ENCODE measurements around the gene TRIM63.
"Not testable (repeated sequence)": the region's sequence is repeated elsewhere in the genome, so short reads cannot be mapped to it uniquely, and the experiment has no call there.

The TRIM63 gene

DNA sequence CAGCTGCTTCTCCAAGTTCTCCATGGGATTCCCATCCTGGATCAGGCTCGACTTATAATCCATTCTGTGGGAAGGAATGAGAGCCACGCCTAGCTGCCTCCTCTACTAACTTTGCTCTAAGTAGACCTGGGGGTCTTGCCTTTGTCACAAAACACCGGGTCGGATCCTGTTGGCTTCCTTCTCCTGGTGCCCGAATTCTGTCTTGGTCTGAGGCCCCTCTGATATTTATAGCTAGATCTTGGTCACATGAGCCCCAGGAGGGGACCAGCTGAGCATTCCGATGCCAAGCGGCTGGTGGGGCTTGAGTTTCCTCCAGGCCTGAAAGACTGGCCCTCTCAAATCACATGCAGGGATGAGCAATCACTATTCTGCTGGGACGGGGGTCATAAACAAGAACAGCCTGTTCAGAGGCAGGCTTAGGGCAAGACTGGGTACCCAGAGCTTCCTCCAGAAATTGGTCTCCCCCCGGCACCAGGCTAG lies at the start of gene TRIM63:
TRIM63 (minus strand) TSS at position 199 of the 480 bp plus-strand sequence; CDS start at position 63, 136 bp downstream.
- DNase-seq = no peak

DNA sequence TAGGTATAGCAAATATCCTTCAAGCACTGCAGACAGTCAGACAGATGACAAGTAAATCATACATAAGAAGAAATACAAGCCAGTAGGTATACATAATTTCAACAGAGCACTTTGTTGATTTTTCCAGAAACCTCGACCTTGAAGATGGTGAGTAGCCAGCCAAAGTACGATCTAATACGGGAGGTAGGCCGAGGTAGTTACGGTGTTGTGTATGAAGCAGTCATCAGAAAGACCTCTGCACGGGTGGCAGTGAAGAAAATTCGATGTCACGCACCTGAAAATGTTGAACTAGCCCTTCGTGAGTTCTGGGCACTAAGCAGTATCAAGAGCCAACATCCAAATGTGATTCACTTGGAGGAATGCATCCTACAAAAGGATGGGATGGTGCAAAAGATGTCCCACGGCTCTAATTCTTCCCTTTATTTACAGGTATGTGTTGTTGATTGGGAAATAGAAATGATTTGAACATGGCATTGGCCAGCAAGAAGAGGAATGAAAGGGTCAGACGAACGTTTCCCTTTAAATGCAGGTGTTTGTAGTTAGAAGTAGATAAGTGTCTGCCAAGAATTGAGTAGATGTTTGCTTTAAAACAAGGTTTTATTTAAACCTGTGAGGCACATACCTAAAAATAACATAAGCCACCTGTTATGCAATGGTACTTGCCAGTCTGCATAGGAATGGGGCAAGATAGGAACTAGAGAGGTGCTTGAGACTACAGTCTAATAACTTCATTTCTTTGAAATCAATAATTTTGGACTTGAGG lies 46.9 kb upstream of the TRIM63 start:
- no peak for DNase-seq

DNA sequence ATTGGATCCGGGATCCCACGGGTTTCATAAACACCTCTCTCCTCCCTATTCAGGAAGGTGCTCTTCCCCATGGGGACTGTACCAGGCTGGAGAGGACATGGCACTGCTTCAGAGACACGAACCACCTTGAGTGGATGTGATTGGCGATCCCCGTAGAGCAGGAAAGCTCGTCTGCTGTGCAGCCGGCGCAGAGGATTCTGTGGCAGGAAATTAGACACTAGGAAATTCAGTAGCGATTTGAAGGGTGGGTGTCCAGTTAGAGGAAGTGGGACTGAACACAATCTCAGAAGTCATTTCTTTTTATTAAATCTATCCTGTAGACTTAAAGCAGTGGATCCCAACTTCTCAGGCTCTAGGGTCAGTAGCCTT lies 45.0 kb upstream of the TRIM63 start:
- DNase-seq = no peak

DNA sequence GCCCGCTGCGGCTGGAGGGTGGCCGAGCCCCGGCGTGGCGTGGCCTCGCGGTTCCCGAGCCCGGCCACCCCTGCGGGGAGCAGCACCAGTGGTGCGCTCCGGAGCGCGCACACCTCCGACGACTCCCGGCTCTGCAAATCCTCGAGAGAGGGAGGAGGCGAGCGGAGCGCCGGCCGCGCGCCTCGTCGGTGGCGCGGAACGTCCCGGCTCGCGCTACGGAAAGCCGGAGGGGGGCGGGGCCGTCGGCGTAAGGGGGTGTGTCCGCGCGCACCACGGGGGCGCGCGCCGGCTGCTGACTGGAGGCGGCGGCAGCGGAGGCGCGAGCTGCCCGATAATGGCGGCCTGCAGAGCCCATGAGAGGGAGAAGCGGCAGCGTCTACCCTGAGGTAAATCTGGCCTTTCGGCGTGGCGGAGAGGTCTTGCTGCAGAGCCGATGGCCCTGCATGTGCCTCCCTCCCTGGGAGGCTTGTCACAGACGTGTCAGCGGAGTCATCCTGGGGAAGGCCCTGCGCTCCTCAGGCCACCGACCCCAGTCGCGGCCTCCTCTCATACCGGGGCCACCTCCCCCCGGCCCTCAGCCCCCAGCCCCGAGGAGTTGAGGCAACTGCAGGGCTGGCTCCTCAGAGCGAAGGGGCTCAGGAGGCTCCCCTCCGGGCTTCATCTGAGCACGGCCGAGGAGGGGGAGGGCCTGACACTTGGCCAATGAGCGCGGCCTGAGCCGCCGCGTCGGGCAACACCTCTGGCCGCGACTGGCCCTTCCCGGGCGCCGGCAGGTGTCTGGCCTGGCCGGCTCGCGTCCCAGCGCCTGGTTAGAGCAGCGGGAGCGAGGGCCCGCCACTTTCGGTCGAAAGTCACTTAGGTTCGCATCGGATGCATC lies 44.3 kb upstream of the TRIM63 start, which contains the start of gene PDIK1L:
PDIK1L (plus strand) TSS at position 295 of the 877 bp plus-strand sequence. CDS start 2,485 bp downstream, outside the sequence.
- DNase-seq = peak; percentile 79

DNA sequence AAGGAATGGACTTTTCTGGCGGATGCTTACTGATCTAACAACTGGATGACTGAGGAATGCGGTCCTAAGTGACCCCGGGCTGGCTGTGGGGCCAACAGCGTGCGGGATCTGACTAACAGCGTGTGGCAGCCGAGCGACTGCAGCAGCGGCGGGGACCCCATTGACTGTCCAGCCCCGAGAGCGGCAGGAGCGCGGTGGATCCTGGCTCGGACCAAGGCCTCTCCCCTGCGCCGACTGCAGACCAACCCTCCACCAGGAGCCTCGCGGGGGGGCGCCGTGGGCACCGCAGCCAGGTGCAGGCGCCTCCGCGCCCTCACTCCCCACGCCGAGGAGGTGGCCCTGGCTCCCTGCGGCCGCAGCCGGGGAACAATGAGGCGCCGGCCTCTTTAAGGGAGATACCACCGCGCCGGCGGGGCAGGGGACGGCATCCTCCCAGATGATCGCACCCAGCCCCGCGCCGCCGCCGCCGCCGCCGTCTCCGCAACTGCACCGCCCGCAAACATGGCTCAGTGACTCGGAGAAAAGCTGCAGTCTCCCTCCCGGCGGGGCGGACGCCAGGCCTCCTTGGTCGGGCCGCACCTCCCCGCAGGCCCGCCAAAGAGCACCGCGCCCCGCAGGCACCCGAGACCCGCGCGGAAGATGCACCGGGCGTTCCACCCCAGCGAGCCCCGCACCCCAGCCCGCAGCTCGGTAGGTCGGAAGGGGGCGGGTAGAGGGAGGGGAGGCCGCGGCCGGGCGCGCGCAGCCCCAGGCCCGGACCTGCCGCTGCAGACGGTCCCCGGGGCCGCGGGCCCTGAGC lies 43.5 kb upstream of the TRIM63 start:
- DNase-seq = peak; percentile 19

DNA sequence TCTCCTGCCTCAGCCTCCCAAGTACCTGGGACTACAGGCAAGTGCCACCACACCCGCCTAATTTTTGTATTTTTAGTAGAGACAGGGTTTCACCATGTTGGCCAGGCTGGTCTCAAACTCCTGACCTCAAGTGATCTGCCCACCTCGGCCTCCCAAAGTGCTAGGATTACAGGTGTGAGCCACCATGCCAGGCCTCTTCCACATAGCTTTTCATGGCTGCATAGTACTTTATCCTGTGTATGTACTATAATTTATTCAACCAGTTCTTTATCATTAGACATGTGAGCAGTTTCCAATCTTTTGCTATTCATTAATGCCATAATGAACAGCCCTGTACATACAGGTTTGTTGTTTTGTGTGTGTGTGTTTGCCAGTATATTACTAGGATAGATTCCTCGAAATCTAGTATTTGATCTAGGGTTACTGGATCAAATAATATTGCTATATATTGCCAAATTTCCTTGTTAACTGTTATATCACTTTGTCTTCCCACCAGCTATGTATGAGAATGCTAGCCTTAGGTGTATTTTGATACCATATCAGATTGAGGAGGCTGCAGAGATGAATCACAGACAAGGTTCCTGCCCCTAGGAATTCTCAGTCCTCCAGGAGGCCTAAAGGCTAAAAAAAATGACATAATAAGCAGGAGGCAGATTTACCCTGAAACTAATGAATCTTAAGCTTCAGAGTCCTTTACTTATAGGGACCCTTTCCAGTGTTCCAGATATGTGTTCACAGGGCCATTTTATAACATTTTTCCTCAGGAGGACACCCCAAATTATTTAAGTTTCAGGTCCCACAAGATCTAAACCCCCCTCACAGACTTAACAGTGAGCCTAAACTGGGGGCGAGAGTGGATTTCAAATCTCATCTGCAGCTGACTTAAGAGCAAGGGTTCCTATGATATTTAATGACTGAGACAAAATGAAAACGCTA lies 42.1 kb upstream of the TRIM63 start:
- no peak for DNase-seq

DNA sequence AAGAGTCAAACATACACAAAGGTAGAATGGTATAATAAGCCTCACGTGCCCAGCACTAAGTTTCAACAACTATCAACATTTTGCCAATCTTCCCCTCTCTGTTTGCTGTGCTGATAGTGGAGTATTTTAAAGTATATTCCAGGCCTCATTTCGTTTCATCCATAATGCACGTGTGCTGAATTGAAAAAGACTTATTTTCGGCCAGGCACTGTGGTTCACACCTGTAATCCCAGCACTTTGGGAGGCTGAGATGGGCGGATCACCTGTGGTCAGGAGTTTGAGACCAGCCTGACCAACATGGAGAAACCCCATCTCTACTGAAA lies 37.8 kb upstream of the TRIM63 start:
- not testable (repeated sequence) for DNase-seq

DNA sequence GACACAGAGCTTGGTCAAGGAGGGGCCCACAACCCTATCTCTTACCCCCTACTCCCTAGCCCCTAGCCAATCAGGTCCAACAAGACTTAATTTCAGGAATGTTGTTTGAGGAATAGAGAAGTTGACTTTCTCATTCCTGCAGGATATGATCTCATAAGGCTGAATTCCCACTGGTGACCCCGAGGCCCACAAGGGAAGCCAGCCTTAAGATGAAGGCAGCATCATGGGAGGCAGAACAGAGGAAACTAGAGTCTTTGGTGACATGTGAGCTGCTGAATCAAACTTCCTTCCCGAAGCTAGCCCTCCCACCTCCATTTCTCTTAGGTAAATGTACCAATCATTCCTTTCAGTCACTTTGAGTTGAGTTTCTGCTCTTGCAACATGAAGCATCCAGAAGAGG lies 35.1 kb upstream of the TRIM63 start:
- DNase-seq = no peak

DNA sequence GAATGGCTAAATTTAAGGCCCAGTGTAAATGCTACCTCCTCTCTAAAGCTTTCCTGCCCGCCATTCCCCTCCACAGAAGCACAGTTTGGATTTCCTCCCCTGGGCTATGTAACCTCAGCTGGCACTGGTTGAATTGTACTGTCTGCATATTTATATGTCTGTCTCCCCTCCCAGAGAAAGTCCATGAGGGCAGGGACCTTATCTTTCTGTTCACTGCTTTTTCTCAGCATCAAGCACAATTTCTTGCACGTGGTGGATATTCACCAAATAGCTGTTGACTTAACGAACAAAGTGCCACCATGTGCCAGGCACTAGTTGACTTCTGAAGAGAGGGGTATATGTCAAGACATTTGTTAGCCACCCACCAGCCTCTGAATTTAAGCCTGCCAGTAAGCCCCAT lies 34.7 kb upstream of the TRIM63 start:
- DNase-seq = no peak

DNA sequence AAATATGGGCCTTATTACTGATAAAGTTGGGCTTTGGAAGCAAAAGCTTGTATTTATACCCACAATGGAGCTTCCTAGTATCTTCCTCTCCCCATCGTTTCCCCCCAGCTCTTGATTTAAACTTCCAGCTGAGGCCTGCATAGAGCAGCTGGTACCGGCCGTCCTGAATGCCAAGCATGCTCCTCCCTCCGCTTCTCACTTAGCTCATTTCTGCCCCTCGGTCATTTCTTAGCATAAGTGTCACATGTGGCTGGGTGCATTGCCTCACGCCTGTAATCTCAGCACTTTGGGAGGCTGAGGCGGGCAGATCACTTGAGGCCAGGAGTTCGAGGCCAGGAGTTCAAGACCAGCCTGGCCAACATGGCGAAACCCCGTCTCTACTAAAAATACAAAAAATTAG lies 32.8 kb upstream of the TRIM63 start:
- not testable (repeated sequence) for DNase-seq

DNA sequence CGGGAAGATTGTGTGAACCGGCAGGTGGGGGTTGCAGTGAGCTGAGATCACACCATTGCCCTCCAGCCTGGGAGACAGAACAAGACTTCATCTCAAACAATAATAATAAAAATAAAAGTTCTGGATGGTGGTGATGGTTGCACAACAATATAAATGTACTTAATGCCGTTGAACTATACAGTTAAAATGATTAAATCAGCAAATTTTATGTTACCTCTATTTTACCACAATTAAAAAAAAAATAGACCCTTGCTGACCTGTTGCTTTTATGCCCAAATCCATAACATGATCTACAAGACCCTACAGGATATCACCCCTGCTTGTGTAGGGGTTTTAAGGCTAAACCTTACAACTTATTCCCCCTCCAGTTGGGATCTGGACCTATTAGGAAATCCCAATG lies 32.4 kb upstream of the TRIM63 start:
- no peak for DNase-seq

DNA sequence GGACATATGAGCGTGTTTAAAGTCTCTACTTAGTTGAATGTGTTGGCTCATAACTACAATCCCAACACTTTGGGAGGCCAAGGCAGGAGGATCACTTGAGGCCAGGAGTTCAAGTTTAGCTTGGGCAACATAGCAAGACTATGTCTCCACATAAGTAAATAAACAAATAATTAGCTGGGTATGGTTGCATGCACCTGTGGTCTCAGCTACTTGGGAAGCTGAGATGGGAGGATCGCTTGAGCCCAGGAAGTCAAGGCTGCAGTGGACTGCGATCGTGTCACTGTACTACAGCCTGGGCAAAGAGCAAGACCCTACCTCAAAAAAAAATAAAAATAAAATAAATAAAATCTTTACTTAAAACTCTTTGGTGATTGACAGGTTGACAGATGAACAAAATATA lies 31.2 kb upstream of the TRIM63 start:
- DNase-seq = no peak

DNA sequence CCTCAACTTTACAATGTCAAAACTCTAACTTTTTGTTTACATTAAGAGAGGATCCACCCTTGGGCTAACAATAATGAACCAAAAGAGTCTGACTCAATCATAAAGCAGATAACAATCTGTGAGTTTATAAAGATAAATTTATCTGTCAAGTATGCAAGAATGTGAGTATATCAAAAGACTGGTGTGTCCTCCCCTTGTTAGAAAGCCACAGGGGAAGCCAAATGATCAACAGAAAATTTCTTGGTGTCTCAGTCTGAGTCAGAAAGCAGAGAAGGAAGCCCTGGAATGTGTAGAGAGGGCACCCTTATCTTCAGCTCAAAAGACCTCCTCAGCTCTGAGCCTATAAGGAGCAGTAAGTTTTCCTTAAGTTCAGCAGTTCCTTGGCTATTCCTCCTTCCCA lies 30.3 kb upstream of the TRIM63 start:
- no peak for DNase-seq

DNA sequence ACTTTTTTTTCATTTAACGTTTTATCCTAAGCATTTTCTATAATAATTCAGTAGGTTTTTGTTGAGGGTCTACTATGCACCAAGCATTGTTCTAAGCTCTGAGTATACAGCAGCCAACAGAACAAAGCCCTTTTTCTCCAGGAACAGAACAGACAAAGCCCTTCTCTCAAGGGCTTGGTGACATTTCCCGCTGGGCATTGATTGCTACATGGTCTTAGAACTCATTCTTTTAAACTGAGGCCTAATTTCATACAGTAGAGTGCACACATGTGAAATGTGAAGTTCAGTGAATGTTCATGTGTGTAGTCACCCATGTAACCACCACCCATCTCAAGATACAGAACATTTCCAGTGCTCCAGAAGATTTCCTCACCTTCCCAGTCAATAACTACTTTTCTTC lies 29.0 kb upstream of the TRIM63 start:
- no peak for DNase-seq

DNA sequence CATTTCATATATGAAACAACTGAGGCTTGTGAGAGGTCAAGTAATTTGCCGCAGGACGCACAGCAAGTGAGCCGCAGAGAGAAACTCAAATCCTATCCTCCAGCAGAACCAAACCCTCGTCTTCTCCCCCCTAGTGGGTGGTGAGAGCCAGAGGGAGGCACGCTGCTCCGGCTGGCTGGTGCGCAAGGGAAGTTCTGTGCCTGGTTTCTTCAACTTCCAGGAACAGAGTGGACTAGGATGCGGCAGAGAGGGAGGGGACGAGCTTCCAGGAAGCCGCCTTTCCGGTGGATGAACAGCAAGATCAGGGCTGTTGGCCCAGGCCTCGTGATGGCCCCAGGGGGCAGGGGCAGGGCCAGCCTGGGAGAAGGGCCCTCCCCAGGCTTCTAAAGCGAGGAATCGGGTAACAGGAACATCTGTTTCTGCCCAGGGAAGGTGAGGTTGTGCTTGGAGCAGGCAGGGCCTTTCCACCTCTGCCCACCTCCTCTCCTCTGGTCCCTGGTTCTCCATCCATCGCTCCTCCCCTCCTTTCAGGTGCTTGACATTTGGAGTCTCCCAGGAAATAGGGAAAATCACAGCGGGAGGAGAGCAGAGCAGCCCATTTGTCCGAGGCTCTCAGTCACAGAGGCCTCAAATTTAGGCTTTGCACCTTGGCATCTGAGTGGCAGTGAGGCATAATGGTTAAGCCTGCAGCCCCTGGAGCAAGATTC lies 27.4 kb upstream of the TRIM63 start:
- DNase-seq = no peak

DNA sequence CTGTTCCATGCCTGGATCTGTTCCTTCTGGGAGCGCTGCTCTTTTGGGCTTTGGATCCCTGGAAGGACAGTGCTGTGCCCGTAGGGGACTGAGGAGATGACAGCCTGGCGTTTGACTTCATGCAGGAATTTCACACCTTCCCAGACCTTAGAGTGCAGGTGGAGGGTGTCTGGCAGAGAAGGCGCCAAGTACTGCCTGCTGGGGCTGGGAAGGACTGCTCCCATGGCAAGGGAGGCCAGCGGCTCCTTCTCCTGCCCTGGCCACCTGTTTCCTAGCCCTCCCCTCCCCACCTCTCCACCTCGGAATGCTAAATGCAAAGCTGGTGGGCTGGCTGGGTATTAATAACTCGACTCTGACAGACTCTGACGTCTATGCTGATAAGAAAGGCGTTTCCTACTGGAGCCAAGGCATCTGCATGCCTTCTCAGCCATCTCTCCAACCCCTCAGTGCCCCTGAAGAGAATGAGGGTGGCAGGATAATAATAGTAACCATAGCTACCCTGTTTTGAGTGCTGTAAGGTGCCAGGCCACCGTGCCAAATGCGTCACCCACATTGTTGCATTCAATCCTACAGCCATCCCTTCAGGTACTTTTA lies 26.7 kb upstream of the TRIM63 start:
- DNase-seq = no peak

DNA sequence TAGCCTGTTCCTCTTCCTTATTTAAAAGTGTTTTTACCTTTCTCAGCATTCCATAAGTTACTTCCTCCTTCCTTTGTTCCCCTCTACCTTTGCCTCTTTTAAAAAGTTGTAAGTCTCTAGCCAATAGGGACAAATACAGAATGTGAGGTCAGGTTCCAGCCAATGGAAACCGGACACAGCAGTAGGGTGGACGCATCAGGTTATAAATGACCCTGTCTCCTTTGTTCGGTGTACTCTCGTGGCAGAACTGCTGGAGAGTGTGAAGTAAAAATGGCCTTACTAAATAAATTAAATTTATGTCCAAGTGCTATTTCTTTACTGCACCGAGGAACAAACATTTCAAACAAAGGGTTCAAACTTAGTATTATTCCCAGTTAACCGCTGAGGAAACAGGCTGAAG lies 26.1 kb upstream of the TRIM63 start:
- DNase-seq = not testable (repeated sequence)

DNA sequence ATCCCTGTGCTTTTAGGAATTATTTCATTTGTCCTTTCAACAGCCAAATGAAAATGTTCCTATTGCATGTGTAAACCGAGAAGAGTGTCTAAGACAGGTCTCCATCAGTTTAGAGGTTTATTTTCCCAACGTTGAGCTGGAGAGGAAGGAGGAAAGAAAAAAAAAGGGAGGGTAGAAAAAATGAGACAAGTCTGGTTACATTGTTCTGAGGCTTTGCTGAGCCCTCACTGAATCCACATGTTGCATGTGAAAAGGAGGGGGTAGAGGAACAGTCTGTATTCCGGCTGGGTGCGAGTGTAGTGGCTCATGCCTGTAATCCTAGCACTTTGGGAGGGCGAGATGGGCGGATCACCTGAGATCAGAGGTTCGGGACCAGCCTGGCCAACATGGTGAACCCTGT lies 25.0 kb upstream of the TRIM63 start:
- no peak for DNase-seq

DNA sequence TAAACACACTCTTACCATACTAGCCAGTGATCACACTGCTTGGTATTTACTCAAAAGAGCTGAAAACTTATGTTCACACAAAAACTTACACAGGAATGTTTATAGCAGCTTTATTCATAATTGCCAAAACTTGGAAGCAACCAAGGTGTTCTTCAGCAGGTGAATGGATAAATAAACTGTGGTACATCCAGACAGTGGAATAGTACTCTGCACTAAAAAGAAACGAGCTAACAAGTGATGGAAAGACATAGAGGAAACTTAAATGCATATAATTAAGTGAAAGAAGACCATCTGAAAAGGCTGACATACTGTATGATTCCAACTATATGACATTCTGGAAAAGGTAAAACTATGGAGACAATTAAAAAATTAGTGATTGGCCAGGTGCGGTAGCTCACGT lies 23.5 kb upstream of the TRIM63 start:
- no peak for DNase-seq

DNA sequence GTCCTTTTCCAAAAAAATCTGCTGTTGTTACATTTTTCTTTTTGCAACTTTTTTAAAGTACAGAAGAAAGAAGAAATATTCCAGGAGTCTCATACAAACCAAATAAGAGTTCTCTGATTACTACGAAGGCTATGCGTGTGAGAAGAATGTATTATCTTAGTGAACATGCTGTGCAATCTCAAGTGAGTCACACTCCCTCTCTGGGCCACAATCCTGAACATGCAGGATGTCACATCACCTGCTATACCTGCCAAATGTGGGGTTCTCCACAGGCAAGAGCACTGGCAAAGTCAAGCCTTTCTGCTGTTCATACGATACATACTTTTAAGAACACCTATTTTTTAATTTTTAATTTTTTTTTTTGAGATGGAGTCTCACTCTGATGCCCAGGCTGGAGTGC lies 21.7 kb upstream of the TRIM63 start:
- DNase-seq = no peak

DNA sequence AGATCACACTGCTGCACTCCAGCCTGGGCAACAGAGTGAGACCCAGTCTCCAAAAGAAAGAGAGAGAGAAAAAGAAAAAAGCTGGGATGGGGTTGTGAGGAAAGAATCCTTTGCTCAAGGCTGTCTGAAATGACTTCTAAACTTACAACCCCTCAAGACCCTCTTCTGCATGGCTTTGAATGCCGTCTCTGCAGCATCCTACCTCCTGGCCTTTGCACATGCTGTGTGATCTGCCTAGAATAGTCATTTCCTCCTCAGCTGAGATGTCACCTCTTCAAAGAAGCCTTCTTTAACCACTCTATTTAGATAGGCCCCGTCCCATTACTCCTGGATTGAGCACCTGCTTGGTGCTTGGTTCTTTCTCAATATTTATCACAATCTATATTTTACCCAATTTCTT lies 17.4 kb upstream of the TRIM63 start:
- DNase-seq = no peak
